HG03064 (cell line): Measurements from ENCODE around the gene RPP25.
"Not testable (repeated sequence)": the region's sequence is repeated elsewhere in the genome, so short reads cannot be mapped to it uniquely, and the experiment has no call there.

ENCODE experiments used
- ATAC-seq: cut with Tn5 transposase; IDR thresholded peaks from one replicate; pipeline ENCODE4 v1.9.1; 2021; ENCODE audit warnings: low read depth; ENCODE audit not compliant: unreplicated experiment

The RPP25 gene

DNA sequence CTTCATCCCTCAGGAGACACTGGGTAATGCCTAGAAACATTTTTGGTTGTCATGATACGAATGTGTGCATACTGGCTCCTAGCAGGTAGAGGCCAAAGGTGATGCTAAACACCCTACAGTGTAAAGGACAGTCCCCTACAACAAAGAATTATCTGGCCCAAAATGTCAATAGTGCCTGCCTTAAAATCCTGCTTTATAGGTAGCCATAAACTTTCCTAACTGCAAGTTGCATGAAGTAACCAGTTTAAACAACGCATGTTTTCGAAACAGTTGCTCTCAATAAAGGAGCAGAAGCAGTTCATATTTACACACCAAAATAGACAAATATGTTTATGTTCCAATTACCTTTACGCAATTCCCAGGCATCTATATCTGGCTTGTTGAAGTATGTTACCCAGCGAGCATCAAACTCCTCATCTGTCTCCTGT is 27.8 kb downstream of the RPP25 start:
- ATAC-seq = no peak

- no peak for ATAC-seq
Observed at GRCh38 chr15:74924525-74924924, 32.0 kb downstream of the RPP25 start.

- ATAC-seq = no peak
Observed at GRCh38 chr15:74920456-74920855, 36.1 kb downstream of the RPP25 start.

DNA sequence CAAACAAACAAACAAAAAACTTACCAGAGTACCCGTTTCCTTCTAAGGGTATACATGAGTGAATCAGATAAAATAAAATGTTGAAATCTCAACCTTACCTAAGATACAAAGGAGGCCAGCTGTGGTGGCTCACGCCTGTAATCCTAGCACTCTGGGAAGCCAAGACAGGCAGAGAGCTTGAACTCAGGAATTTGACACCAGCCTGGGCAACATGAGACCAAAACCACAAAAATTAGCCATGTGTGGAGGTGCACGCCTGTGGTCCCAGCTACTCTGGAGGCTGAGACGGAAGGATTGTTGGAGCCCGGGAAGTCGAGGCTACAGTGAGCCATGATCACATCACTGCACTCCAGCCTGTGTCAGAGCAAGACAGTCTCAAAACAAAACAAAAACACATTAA is 38.9 kb downstream of the RPP25 start:
- no peak for ATAC-seq

GRCh38 chr15:74913799-74914198 is 42.8 kb downstream of the RPP25 start:
- ATAC-seq = not testable (repeated sequence)

DNA sequence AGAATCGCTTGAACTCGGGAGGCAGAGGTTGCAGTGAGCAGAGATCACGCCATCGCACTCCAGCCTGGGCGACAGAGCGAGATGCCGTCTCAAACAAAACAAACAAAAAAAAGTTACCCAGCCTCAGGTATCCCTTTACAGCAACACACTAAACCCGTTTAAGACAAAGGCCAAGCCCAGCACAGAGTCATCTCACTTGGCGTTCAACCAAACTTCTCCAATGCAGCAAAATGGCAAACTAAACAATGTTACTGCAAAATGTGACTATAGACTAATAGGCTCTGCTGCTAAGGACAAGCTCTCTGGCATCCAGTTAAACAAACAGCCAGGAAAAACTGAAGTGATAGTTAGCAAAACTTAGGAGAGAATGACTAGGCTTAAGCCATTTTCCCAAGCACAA is 43.5 kb downstream of the RPP25 start:
- ATAC-seq = no peak

DNA sequence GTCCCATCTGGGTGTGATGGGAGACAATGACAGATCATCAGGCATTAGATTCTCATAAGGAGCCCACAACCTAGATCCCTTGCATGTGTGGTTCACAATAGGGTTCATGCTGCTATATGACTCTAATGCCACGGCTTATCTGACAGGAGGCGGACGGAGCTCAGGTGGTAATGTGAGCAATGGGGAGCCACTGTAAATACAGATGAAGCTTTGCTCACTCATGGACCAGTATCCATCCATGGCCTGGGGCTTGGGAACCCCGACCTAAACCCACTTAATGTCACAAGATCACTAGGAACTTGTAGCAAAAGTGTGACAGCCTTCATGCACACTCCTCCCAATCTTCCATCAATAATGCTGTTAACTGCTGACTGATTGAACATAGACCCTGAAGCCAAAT is 47.9 kb downstream of the RPP25 start:
- ATAC-seq = no peak

GRCh38 chr15:74907163-74907870 is 49.3 kb downstream of the RPP25 start:
- ATAC-seq = no peak

GRCh38 chr15:74906450-74907162 is 50.0 kb downstream of the RPP25 start, which contains the start of gene FAM219B:
Gene FAM219B, minus strand, starts transcription at chr15:74906851. Its CDS starts 51 bp downstream, at chr15:74906800.
- peak; percentile 65 for ATAC-seq

DNA sequence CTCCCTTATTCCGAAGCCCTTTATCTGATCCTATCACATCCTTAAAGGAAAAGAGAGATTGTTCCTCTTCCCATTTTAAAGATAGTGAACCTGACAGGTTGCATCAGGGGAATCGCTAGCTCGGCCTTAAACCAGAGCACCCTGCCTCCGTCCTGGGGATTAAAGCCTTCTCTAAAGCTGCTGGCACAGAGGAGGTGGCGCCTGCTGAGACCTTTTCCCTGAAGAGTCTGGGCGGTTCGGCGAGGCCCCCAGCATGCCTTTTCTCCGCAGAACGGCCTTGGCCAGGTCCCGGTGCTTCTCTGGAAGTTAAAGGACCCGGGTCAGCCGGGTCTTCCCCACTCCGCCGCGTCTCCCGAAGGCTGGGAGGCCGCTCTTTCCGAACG is 50.5 kb downstream of the RPP25 start:
- peak; percentile 28 for ATAC-seq
